Glomerular visceral epithelial cell (primary cell): ENCODE measurements around the gene PLSCR2.
"Not testable (repeated sequence)": the region's sequence is repeated elsewhere in the genome, so short reads cannot be mapped to it uniquely, and the experiment has no call there.

Experiments
- DNase-seq: peaks from one replicate; pipeline ENCODE4 v3.0.0-alpha.2; 2016; ENCODE audit errors: extremely low spot score

Gene PLSCR2

GRCh38 chr3:146416366-146416765 lies 53.0 kb downstream of the PLSCR2 start:
- no peak for DNase-seq

- no peak for DNase-seq
Measured at GRCh38 chr3:146414010-146414409, 55.4 kb downstream of the PLSCR2 start.

GRCh38 chr3:146412711-146413110 lies 56.6 kb downstream of the PLSCR2 start:
- not testable (repeated sequence) for DNase-seq

GRCh38 chr3:146407956-146408355 lies 61.4 kb downstream of the PLSCR2 start:
- no peak for DNase-seq

- DNase-seq = no peak
Measured at GRCh38 chr3:146404436-146404835, 64.9 kb downstream of the PLSCR2 start.

GRCh38 chr3:146403792-146404191 lies 65.6 kb downstream of the PLSCR2 start:
- no peak for DNase-seq

GRCh38 chr3:146396792-146397191 lies 72.6 kb downstream of the PLSCR2 start:
- DNase-seq = no peak

GRCh38 chr3:146395164-146395563 lies 74.2 kb downstream of the PLSCR2 start:
- DNase-seq = no peak

GRCh38 chr3:146390957-146391356 lies 78.4 kb downstream of the PLSCR2 start:
- DNase-seq = peak; percentile 37

- DNase-seq = no peak
Measured at GRCh38 chr3:146390006-146390772, 79.2 kb downstream of the PLSCR2 start.

- DNase-seq = peak; percentile 41
Measured at GRCh38 chr3:146387566-146387965, 81.8 kb downstream of the PLSCR2 start.

GRCh38 chr3:146386936-146387335 lies 82.4 kb downstream of the PLSCR2 start:
- DNase-seq = no peak

- no peak for DNase-seq
Measured at GRCh38 chr3:146384786-146385185, 84.6 kb downstream of the PLSCR2 start.
